ENCODE data around the gene SREBF1.

GRCh38 chr17:17819111-17819510, 17.7 kb downstream of the SREBF1 start:
- TF ChIP-seq, protein P1, sequence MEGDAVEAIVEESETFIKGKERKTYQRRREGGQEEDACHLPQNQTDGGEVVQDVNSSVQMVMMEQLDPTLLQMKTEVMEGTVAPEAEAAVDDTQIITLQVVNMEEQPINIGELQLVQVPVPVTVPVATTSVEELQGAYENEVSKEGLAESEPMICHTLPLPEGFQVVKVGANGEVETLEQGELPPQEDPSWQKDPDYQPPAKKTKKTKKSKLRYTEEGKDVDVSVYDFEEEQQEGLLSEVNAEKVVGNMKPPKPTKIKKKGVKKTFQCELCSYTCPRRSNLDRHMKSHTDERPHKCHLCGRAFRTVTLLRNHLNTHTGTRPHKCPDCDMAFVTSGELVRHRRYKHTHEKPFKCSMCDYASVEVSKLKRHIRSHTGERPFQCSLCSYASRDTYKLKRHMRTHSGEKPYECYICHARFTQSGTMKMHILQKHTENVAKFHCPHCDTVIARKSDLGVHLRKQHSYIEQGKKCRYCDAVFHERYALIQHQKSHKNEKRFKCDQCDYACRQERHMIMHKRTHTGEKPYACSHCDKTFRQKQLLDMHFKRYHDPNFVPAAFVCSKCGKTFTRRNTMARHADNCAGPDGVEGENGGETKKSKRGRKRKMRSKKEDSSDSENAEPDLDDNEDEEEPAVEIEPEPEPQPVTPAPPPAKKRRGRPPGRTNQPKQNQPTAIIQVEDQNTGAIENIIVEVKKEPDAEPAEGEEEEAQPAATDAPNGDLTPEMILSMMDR (IDR thresholded peaks at IDR 0.05) = no peak
- TF ChIP-seq, protein P2, sequence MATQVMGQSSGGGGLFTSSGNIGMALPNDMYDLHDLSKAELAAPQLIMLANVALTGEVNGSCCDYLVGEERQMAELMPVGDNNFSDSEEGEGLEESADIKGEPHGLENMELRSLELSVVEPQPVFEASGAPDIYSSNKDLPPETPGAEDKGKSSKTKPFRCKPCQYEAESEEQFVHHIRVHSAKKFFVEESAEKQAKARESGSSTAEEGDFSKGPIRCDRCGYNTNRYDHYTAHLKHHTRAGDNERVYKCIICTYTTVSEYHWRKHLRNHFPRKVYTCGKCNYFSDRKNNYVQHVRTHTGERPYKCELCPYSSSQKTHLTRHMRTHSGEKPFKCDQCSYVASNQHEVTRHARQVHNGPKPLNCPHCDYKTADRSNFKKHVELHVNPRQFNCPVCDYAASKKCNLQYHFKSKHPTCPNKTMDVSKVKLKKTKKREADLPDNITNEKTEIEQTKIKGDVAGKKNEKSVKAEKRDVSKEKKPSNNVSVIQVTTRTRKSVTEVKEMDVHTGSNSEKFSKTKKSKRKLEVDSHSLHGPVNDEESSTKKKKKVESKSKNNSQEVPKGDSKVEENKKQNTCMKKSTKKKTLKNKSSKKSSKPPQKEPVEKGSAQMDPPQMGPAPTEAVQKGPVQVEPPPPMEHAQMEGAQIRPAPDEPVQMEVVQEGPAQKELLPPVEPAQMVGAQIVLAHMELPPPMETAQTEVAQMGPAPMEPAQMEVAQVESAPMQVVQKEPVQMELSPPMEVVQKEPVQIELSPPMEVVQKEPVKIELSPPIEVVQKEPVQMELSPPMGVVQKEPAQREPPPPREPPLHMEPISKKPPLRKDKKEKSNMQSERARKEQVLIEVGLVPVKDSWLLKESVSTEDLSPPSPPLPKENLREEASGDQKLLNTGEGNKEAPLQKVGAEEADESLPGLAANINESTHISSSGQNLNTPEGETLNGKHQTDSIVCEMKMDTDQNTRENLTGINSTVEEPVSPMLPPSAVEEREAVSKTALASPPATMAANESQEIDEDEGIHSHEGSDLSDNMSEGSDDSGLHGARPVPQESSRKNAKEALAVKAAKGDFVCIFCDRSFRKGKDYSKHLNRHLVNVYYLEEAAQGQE (IDR thresholded peaks at IDR 0.05; ENCODE audit: insufficient read depth in 1 of 2, low read depth in 2 of 2, low read length in 1 of 2) = no peak
- TF ChIP-seq POLR2AphosphoS5 (IDR thresholded peaks at IDR 0.05; ENCODE audit: low read depth, low read length) = no peak
